Measurements from ENCODE around the gene HOXD4. TPM values are rescaled to one million over a fixed set of nuclear protein-coding genes. Genes with fewer than 3 reads are reported as not detected.

The HOXD4 gene
- total RNA-seq, 1 experiment from 2014 or later = 1.2 TPM

- intact Hi-C loops (cut with micrococcal nuclease; ENCODE audit: unreplicated experiment) = no loop called here
- Mint-ChIP-seq H3K27me3 (ENCODE audit: insufficient read depth, unreplicated experiment) (peaks cover 7% of the 10 kb centered on the region), H3K27ac (ENCODE audit: unreplicated experiment) (no peak overlapping the region), H3K36me3 (ENCODE audit: insufficient read depth, unreplicated experiment) (no peaks in the 10 kb centered on the region), H3K4me1 (ENCODE audit: low read depth, unreplicated experiment) (no peaks in the 10 kb centered on the region), H3K9me3 (ENCODE audit: unreplicated experiment) (peaks cover 9% of the 10 kb centered on the region), H3K4me3 (ENCODE audit: unreplicated experiment) (no peak overlapping the region)
- Histone ChIP-seq H3K4me3 (ENCODE audit: low read depth, low read length) (no peak overlapping the region), H3K9me3 (no peaks in the 10 kb centered on the region), H3K36me3 (ENCODE audit: control insufficient read depth, insufficient read depth, low read length) (no peaks in the 10 kb centered on the region), H3K4me1 (no peaks in the 10 kb centered on the region), H3K27me3 (replicated peaks; ENCODE audit: control insufficient read depth, insufficient read depth, low read length) (no peaks in the 10 kb centered on the region)
- BruUV-seq (replicated peaks) = no TSS peak
- no peak for DNase-seq
- CTCF ChIA-PET = no interaction called here
- POLR2A ChIA-PET = no interaction called here
- TF ChIP-seq CTCF (IDR thresholded peaks at IDR 0.05; ENCODE audit: insufficient read depth in 1 of 2, low read depth in 1 of 2, low read length in 1 of 2, severe bottlenecking in 1 of 2, unreplicated experiment in 1 of 2) = no peak
Measured at GRCh38 chr2:176167398-176167797, 16.0 kb downstream of the HOXD4 start.

GRCh38 chr2:176169181-176169580 lies 17.8 kb downstream of the HOXD4 start:
- Histone ChIP-seq H3K27me3 (replicated peaks; ENCODE audit: control insufficient read depth, insufficient read depth, low read length) (no peaks in the 10 kb centered on the region), H3K4me1 (peaks cover 5% of the 10 kb centered on the region; the same call in 1 of the 2 replicates), H3K4me3 (ENCODE audit: low read depth, low read length) (no peak overlapping the region), H3K36me3 (ENCODE audit: control insufficient read depth, insufficient read depth, low read length) (no peaks in the 10 kb centered on the region), H3K9me3 (no peaks in the 10 kb centered on the region)
- intact Hi-C loops (cut with micrococcal nuclease; ENCODE audit: unreplicated experiment) = no loop called here
- Mint-ChIP-seq H3K4me1 (ENCODE audit: low read depth, unreplicated experiment) (no peaks in the 10 kb centered on the region), H3K4me3 (ENCODE audit: unreplicated experiment) (no peak overlapping the region), H3K27ac (ENCODE audit: unreplicated experiment) (no peak overlapping the region), H3K27me3 (ENCODE audit: insufficient read depth, unreplicated experiment) (peaks cover 8% of the 10 kb centered on the region), H3K36me3 (ENCODE audit: insufficient read depth, unreplicated experiment) (no peaks in the 10 kb centered on the region), H3K9me3 (ENCODE audit: unreplicated experiment) (peaks cover 4% of the 10 kb centered on the region)
- CTCF ChIA-PET = no interaction called here
- DNase-seq = no peak
- no peak for TF ChIP-seq CTCF (IDR thresholded peaks at IDR 0.05; ENCODE audit: insufficient read depth in 1 of 2, low read depth in 1 of 2, low read length in 1 of 2, severe bottlenecking in 1 of 2, unreplicated experiment in 1 of 2)
- no TSS peak for BruUV-seq (replicated peaks)
- POLR2A ChIA-PET = no interaction called here

GRCh38 chr2:176169711-176170110 lies 18.4 kb downstream of the HOXD4 start:
- DNase-seq = no peak
- H3K27ac Mint-ChIP-seq (ENCODE audit: unreplicated experiment) = no peak overlapping the region
- no peaks in the 10 kb centered on the region for H3K27me3 ChIP-seq (replicated peaks; ENCODE audit: control insufficient read depth, insufficient read depth, low read length)
- H3K36me3 ChIP-seq (ENCODE audit: control insufficient read depth, insufficient read depth, low read length) = no peaks in the 10 kb centered on the region
- H3K4me1 ChIP-seq = peaks cover 7% of the 10 kb centered on the region; the same call in 1 of the 2 replicates
- no peaks in the 10 kb centered on the region for H3K36me3 Mint-ChIP-seq (ENCODE audit: insufficient read depth, unreplicated experiment)
- no TSS peak for BruUV-seq (replicated peaks)
- no peak overlapping the region for H3K4me3 Mint-ChIP-seq (ENCODE audit: unreplicated experiment)
- H3K9me3 Mint-ChIP-seq (ENCODE audit: unreplicated experiment) = no peaks in the 10 kb centered on the region
- no peaks in the 10 kb centered on the region for H3K9me3 ChIP-seq
- intact Hi-C loops (cut with micrococcal nuclease; ENCODE audit: unreplicated experiment) = no loop called here
- H3K4me1 Mint-ChIP-seq (ENCODE audit: low read depth, unreplicated experiment) = no peaks in the 10 kb centered on the region
- no peak for TF ChIP-seq CTCF (IDR thresholded peaks at IDR 0.05; ENCODE audit: insufficient read depth in 1 of 2, low read depth in 1 of 2, low read length in 1 of 2, severe bottlenecking in 1 of 2, unreplicated experiment in 1 of 2)
- H3K27me3 Mint-ChIP-seq (ENCODE audit: insufficient read depth, unreplicated experiment) = peaks cover 6% of the 10 kb centered on the region
- POLR2A ChIA-PET = no interaction called here
- CTCF ChIA-PET = no interaction called here
- H3K4me3 ChIP-seq (ENCODE audit: low read depth, low read length) = no peak overlapping the region
